ENCODE measurements around the gene RPP21.
A peak's percentile ranks its signal among the peaks of the same experiment; 100 is the strongest.

RPP21 gene

DNA sequence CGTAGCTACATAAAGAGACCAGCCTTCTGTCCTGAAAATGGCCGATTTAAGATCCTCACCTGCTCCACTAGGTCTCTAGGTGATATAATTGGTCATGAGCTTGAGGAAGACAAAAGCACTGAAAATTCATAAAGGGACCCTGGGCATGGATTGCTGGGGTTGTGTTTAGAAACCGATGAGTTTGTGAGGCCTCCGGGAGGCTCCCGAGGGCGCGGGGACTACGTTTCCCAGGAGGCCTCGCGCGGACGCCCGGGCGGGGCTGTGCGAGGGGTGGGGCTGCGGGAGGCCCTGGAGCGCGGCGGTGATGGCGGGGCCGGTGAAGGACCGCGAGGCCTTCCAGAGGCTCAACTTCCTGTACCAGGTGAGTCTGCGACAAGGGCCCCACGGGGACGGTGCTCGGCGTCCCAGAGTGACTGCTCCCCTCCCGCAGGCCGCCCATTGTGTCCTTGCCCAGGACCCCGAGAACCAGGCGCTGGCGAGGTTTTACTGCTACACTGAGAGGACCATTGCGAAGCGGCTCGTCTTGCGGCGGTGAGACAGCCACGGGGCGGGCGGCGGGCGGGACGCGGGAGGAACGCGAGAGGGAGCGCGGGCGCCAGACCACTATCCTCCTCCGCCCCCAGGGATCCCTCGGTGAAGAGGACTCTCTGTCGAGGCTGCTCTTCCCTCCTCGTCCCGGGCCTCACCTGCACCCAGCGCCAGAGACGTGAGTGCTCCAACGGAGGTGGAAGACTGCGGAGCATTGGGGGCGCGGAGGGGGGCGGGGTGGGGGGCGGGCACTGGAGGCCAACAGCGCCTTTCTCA is at the start of gene RPP21:
RPP21 (plus strand) TSS at position 289 of the 804 bp plus-strand sequence; CDS start at position 305, 16 bp downstream.
- no peak for DNase-seq (ENCODE audit: low read depth)
- H3K4me3 ChIP-seq (ENCODE audit: low read depth, low read length): peak within 1 kb of the TSS; percentile 77
- TF ChIP-seq, protein P1, sequence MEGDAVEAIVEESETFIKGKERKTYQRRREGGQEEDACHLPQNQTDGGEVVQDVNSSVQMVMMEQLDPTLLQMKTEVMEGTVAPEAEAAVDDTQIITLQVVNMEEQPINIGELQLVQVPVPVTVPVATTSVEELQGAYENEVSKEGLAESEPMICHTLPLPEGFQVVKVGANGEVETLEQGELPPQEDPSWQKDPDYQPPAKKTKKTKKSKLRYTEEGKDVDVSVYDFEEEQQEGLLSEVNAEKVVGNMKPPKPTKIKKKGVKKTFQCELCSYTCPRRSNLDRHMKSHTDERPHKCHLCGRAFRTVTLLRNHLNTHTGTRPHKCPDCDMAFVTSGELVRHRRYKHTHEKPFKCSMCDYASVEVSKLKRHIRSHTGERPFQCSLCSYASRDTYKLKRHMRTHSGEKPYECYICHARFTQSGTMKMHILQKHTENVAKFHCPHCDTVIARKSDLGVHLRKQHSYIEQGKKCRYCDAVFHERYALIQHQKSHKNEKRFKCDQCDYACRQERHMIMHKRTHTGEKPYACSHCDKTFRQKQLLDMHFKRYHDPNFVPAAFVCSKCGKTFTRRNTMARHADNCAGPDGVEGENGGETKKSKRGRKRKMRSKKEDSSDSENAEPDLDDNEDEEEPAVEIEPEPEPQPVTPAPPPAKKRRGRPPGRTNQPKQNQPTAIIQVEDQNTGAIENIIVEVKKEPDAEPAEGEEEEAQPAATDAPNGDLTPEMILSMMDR (IDR thresholded peaks at IDR 0.05; ENCODE audit: control insufficient read depth, extremely low read depth, insufficient read depth): no peak

DNA sequence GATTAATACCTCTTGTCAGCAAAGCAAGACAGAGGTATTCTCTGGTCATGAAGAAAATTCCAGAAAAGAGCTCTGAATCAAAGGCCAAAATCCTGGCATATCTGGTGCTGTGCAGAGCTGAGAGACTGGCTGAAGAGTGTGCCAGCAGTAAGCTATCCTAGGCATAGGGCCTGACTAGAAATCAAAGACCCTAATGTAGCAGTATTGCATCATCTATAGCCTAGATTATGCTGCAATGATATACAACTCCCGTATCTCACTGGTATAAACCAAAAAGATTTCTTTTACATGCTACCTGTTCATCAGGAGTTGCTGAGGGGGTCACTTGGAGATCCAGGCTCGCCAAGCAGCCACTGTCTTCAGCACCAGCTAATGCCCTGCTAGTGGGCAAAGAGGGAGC is 49.1 kb upstream of the RPP21 start:
- no peak for DNase-seq (ENCODE audit: low read depth)
- H3K4me3 ChIP-seq (ENCODE audit: low read depth, low read length): no peak overlapping the region
- TF ChIP-seq, protein P1 (IDR thresholded peaks at IDR 0.05; ENCODE audit: control insufficient read depth, extremely low read depth, insufficient read depth): no peak

DNA sequence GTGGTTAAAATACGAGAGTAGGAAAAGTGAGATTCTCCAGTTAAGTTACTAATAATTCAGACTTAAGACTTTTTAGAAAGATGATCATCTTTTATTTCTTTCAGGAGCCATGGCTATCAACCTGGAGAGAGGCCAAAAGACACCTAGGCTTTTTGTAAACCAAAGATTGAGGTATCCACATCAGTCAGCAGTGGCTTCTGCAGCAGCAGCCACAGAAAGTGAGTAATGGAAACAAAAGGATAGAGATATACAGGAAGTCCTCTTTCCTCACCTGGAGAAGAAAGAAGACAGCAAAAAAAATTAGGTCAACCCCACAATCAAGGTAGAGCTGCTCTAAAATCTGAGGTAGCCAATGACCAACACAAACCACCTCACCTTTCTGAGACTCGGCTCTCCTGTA is 41.0 kb upstream of the RPP21 start:
- TF ChIP-seq, protein P1 (IDR thresholded peaks at IDR 0.05; ENCODE audit: control insufficient read depth, extremely low read depth, insufficient read depth): no peak
- H3K4me3 ChIP-seq (ENCODE audit: low read depth, low read length): no peak overlapping the region
- no peak for DNase-seq (ENCODE audit: low read depth)

DNA sequence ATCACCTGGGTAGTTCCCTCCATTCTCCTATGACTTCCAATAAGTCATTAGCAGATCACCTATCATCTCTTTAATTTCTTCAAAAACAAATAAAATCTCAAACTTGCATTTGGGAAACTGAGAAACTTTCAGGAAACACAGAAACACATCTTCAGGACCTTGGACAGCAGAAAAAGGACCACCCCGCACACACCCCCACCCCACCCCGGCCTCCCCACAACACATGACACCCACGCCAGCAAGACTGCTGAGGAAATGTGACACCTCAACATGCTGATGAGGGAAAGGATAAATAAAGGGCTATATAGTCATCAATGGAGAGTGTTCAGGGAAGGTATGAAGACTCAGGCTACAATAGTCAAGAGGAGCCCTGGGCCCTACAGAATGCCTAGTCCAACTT is 33.9 kb upstream of the RPP21 start:
- no peak overlapping the region for H3K4me3 ChIP-seq (ENCODE audit: low read depth, low read length)
- DNase-seq (ENCODE audit: low read depth): no peak
- TF ChIP-seq, protein P1 (IDR thresholded peaks at IDR 0.05; ENCODE audit: control insufficient read depth, extremely low read depth, insufficient read depth): no peak

DNA sequence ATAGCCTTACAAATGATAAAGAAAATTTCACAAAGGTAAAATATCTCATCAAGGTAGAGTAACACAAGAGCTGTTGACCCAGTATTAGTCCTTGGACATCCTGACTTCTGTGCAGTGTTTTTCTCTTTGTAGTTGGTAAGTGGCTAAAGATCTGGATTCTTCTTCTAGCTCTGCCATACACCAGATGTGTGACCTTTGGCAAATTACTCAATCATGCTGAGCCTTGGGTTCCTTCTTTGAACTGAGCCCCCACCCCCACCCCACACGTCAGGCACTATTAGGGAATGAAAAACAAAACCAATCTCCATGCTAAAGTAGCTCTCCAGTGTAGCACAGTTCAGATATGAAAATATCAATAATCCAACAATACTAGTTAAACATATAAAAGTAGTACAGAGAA is 33.3 kb upstream of the RPP21 start:
- DNase-seq (ENCODE audit: low read depth): no peak

DNA sequence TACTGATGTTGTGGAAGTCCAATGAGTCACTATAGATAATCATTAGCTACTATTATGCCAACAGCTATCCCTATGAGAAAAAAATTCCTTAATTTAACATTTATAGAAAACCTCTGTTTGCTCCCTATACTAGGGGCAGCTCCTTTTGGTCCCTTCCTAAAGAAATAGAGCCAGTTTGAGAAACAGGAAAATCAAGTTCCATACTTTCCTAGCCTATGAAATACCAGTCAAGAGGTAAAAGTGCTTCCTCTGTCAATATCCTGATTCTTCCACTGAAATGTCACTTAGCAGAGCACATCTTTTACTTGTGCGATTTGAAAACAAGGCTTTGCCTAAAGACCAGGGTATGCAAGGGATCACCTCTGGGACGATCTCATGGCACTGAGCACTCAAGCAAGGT is 32.7 kb upstream of the RPP21 start:
- DNase-seq (ENCODE audit: low read depth): no peak
- TF ChIP-seq, protein P1 (IDR thresholded peaks at IDR 0.05; ENCODE audit: control insufficient read depth, extremely low read depth, insufficient read depth): no peak
- H3K4me3 ChIP-seq (ENCODE audit: low read depth, low read length): no peak overlapping the region

More for the DNA sequence above, 33.3 kb upstream of the RPP21 start:
- TF ChIP-seq, protein P1 (IDR thresholded peaks at IDR 0.05; ENCODE audit: control insufficient read depth, extremely low read depth, insufficient read depth): no peak
- H3K4me3 ChIP-seq (ENCODE audit: low read depth, low read length): no peak overlapping the region
